ENCODE measurements around the gene ITGA11. TPM values are rescaled to one million over a fixed set of nuclear protein-coding genes. Genes with fewer than 3 reads are reported as not detected.
A peak's percentile ranks its signal among the peaks of the same experiment; 100 is the strongest.

The ITGA11 gene
- total RNA-seq, 1 donor from 2014 or later = 7.1 TPM

DNA sequence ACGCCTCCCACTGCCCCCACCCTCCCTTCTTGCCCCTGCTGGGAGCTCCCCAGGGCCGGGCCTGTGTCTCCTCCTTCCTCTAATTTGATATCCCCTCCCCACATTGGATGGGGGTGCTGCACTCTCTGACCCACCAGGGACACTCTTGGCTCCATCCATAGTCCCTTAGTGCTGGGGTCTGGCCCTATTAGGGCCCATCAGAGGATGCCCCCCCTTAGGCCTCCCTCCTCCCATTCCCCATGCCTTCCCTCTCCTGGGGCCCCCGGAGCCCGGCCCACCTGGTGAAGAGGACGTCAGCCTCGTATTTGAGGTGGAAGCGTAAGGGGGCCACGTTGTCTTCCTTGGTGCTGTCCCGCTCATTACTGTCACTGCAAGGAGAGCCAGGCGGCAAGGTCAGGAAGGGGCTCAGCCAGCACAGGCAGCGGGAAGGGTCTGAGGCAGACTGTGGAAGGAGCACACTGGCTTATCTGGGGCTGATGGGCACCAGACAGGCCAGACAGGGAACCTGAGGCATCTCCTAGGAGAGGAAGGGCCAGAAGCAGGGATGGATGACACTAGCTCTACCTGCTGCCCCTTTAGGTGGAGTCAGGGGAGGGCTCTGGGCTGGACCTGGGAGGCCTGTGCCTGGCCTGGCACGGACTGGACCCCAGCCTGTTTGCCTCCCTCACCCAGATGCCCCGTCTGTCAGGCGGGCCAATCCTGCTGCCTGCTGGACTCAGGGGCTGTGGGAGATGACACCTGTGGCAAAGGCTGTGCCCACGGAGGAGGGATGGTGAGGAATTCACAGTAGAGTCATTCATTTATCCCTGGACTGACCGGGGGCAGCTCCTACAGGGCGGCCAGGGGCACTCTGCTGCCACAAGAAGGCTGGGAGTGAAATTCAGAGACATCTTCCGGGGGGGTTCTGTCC is 118.2 kb downstream of the ITGA11 start:
- Histone ChIP-seq H3K4me3 (no peak overlapping the region), H3K27me3 (no peaks in the 10 kb centered on the region), H3K4me1 (no peaks in the 10 kb centered on the region), H3K9me3 (no peaks in the 10 kb centered on the region), H3K27ac (no peak overlapping the region), H3K36me3 (no peaks in the 10 kb centered on the region)
- TF ChIP-seq, protein P1, sequence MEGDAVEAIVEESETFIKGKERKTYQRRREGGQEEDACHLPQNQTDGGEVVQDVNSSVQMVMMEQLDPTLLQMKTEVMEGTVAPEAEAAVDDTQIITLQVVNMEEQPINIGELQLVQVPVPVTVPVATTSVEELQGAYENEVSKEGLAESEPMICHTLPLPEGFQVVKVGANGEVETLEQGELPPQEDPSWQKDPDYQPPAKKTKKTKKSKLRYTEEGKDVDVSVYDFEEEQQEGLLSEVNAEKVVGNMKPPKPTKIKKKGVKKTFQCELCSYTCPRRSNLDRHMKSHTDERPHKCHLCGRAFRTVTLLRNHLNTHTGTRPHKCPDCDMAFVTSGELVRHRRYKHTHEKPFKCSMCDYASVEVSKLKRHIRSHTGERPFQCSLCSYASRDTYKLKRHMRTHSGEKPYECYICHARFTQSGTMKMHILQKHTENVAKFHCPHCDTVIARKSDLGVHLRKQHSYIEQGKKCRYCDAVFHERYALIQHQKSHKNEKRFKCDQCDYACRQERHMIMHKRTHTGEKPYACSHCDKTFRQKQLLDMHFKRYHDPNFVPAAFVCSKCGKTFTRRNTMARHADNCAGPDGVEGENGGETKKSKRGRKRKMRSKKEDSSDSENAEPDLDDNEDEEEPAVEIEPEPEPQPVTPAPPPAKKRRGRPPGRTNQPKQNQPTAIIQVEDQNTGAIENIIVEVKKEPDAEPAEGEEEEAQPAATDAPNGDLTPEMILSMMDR (IDR thresholded peaks at IDR 0.05) = no peak
- DNase-seq = peak; percentile 38
- no peak for ATAC-seq
- intact Hi-C loops (cut with DNase I) = no loop called here

DNA sequence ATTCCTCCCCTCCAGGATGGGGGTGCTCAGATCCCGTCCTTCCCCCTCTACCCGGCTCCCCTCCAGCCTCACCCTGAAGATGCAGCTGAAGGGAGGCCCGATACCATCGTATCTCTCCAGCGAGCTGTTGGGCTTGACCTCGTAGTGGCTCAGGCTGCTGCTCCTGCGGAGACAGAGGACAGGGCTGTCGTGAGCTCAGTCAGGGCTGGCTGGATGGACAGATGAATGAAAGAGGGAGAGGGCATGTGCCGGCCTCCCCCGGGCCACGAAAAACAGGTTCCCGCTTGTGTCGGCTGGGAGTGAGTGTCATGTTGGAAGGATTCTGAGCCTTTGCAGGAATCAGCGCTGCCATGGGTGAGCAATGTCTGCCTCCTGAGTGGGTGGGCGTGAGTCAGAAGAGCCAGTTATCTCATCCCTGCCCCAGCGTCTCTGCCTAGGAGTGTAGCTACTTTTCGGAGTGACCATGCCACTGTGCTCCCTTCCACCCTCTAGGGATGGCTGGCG is 119.2 kb downstream of the ITGA11 start:
- no peaks in the 10 kb centered on the region for H3K36me3 ChIP-seq
- no peaks in the 10 kb centered on the region for H3K4me1 ChIP-seq
- no peaks in the 10 kb centered on the region for H3K27me3 ChIP-seq
- TF ChIP-seq, protein P1 (IDR thresholded peaks at IDR 0.05) = no peak
- intact Hi-C loops (cut with DNase I) = no loop called here
- peak; percentile 45 for ATAC-seq
- no peak overlapping the region for H3K4me3 ChIP-seq
- no peak overlapping the region for H3K27ac ChIP-seq
- peak; percentile 63 for DNase-seq
- no peaks in the 10 kb centered on the region for H3K9me3 ChIP-seq

DNA sequence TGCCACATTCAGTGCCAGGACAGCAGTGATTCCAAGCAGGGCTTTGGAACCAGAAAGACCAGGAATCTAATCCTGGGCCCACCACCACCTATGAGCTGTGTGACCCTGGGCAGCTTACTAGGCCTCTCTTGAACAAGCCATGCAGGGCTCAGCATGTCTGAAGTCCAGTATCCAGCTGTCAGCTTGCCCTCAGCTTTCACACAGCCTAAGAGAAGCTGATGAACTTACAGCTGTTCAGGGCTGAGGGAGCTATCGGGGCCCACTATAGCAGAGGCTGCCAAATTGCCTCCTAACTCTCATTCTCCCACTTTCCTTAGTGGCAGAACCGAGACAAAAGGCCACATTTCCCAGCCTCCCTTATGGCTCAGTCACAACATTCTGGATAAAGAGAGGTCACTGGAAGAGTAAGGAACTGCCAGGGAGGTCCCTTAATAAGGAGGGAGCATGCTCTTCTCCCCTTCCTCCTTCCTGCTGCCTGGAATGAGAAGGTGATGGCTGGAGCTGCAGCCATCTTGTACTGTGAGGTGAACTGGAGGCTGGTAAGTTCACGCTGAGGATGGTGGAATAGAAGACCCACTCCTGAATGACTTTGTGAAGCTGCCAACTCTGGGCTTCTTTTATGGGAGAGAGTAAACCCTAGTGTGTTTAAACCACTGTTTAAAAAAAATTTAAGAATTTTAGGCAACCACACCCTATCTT is 120.0 kb downstream of the ITGA11 start:
- ATAC-seq (no peak), DNase-seq (no peak)
- TF ChIP-seq, protein P1 (IDR thresholded peaks at IDR 0.05) = no peak
- intact Hi-C loops (cut with DNase I) = no loop called here
- Histone ChIP-seq H3K9me3 (no peaks in the 10 kb centered on the region), H3K36me3 (no peaks in the 10 kb centered on the region), H3K4me3 (no peak overlapping the region), H3K27ac (no peak overlapping the region), H3K27me3 (no peaks in the 10 kb centered on the region), H3K4me1 (no peaks in the 10 kb centered on the region)

DNA sequence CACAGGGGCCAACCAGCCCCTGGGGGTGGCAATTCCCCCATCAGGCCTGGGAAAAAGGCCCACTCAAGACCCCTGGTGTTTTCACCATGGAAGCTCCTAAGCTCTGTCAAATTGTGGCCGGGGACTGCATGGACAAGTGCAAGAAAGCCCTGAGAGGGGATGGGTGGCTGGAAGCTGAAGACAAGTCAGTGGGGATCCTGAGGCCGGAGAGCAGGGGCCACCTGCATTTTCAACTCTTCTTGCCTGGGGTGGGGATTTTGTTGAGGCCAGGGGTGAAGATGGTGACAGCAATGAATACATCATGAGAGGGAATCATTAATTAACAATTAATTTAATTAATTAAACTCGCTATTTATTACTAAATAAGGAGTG is 120.5 kb downstream of the ITGA11 start:
- Histone ChIP-seq H3K4me3 (no peak overlapping the region), H3K27me3 (no peaks in the 10 kb centered on the region), H3K4me1 (no peaks in the 10 kb centered on the region), H3K36me3 (no peaks in the 10 kb centered on the region), H3K27ac (no peak overlapping the region), H3K9me3 (no peaks in the 10 kb centered on the region)
- TF ChIP-seq, protein P1 (IDR thresholded peaks at IDR 0.05) = no peak
- intact Hi-C loops (cut with DNase I) = no loop called here
- ATAC-seq (no peak), DNase-seq (no peak)

DNA sequence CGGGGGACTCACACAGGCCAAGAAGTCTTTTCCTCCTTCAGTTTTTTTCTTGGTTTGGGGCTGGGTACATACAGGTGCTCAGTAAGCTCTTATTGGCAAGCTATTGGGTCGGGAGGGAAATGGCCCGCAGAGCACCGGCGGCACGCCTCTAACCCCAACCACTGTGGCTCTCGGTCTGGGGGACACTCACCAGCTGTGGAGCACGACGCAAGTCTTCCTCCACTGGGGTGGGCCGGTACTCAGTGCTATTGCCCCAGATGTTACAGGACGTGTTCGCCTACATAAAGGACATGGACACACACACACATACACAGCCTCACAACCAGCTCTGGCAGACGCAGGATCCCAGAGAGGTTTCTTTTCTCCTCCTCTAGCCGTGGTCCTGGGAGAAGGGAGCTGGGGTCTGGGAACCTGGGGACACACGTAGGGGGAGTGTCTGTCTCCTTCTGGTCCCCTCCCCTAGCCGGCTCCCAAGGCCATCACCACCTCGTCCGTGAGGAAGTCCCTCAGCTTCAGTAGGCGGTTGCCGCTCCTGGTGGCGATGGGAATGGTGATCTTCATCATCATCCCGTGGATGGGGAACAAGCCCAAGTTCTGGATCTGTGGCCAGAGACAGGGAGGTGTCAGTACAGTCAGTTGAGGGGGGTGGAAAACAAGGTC is 121.0 kb downstream of the ITGA11 start:
- no peak for DNase-seq
- intact Hi-C loops (cut with DNase I) = no loop called here

More for the DNA sequence above, 121.0 kb downstream of the ITGA11 start:
- Histone ChIP-seq H3K36me3 (no peaks in the 10 kb centered on the region), H3K27ac (no peak overlapping the region), H3K9me3 (no peaks in the 10 kb centered on the region), H3K4me3 (no peak overlapping the region), H3K27me3 (no peaks in the 10 kb centered on the region), H3K4me1 (no peaks in the 10 kb centered on the region)
- TF ChIP-seq, protein P1 (IDR thresholded peaks at IDR 0.05) = no peak
- ATAC-seq = no peak
